ENCODE results near the gene NOS2. TPM values are rescaled to one million over a fixed set of nuclear protein-coding genes. Genes with fewer than 3 reads are reported as not detected.

The NOS2 gene
- total RNA-seq, 1 experiment from 2014 or later, result not detected

GRCh38 chr17:27810211-27810901 lies 10.0 kb upstream of the NOS2 start:
- BruUV-seq (replicated peaks), result no TSS peak
- Histone ChIP-seq H3F3A (ENCODE audit: insufficient read depth, low read depth) (no peaks in the 10 kb centered on the region), H3K79me2 (ENCODE audit: low read depth) (no peaks in the 10 kb centered on the region), H3K4me2 (no peak overlapping the region), H3K9me2 (ENCODE audit: insufficient read depth) (no peaks in the 10 kb centered on the region), H3K36me3 (ENCODE audit: low read depth) (no peaks in the 10 kb centered on the region), H4K20me1 (ENCODE audit: insufficient read depth) (no peaks in the 10 kb centered on the region), H3K4me1 (replicated peaks; ENCODE audit: insufficient read depth) (no peaks in the 10 kb centered on the region; the same call in 1 of the 2 replicates), H3K9me3 (ENCODE audit: insufficient read depth, low read depth) (no peaks in the 10 kb centered on the region), H3K27ac (no peak overlapping the region), H3K27me3 (ENCODE audit: insufficient read depth, low read depth) (no peaks in the 10 kb centered on the region), H2AFZ (no peak overlapping the region), H3K4me3 (no peak overlapping the region)
- ChIA-PET CTCF (no interaction called here), POLR2A (ENCODE audit: unreplicated experiment) (no interaction called here)
- no peak for DNase-seq
- intact Hi-C loops (cut with micrococcal nuclease; ENCODE audit: unreplicated experiment), result no loop called here
- no peak for TF ChIP-seq CTCF (conservative IDR thresholded peaks at IDR 0.05)
- no peak for TF ChIP-seq EZH2 (IDR thresholded peaks at IDR 0.05; ENCODE audit: low read depth)

GRCh38 chr17:27809555-27809954 lies 9.2 kb upstream of the NOS2 start:
- Histone ChIP-seq H3K4me3 (no peak overlapping the region), H3F3A (ENCODE audit: insufficient read depth, low read depth) (no peaks in the 10 kb centered on the region), H3K79me2 (ENCODE audit: low read depth) (no peaks in the 10 kb centered on the region), H3K4me2 (no peak overlapping the region), H3K36me3 (ENCODE audit: low read depth) (no peaks in the 10 kb centered on the region), H3K9me3 (ENCODE audit: insufficient read depth, low read depth) (no peaks in the 10 kb centered on the region), H3K4me1 (replicated peaks; ENCODE audit: insufficient read depth) (no peaks in the 10 kb centered on the region; the same call in 1 of the 2 replicates), H4K20me1 (ENCODE audit: insufficient read depth) (no peaks in the 10 kb centered on the region), H2AFZ (no peak overlapping the region), H3K27ac (no peak overlapping the region), H3K9me2 (ENCODE audit: insufficient read depth) (no peaks in the 10 kb centered on the region), H3K27me3 (ENCODE audit: insufficient read depth, low read depth) (no peaks in the 10 kb centered on the region)
- no TSS peak for BruUV-seq (replicated peaks)
- intact Hi-C loops (cut with micrococcal nuclease; ENCODE audit: unreplicated experiment), result loop anchor here (5.0 kb wide), 3 partner anchors 178 to 608 kb away; no protein-coding TSS in a partner anchor
- DNase-seq, result no peak
- ChIA-PET POLR2A (ENCODE audit: unreplicated experiment) (interaction anchor here (0.7 kb wide), 1 partner anchor 220 kb away, joined by 5 read pairs; no protein-coding TSS in a partner anchor), CTCF (no interaction called here)
- TF ChIP-seq EZH2 (IDR thresholded peaks at IDR 0.05; ENCODE audit: low read depth) (no peak), CTCF (conservative IDR thresholded peaks at IDR 0.05) (no peak)

- H3K4me1 ChIP-seq (replicated peaks; ENCODE audit: insufficient read depth), result no peaks in the 10 kb centered on the region; the same call in 1 of the 2 replicates
- no peak overlapping the region for H2AFZ ChIP-seq
- peaks cover 3% of the 10 kb centered on the region; the same call in 1 of the 2 replicates for H3K27me3 ChIP-seq (ENCODE audit: insufficient read depth, low read depth)
- CTCF ChIA-PET, result no interaction called here
- no peak overlapping the region for H3K27ac ChIP-seq
- H4K20me1 ChIP-seq (ENCODE audit: insufficient read depth), result no peaks in the 10 kb centered on the region
- H3K9me3 ChIP-seq (ENCODE audit: insufficient read depth, low read depth), result no peaks in the 10 kb centered on the region
- BruUV-seq (replicated peaks), result no TSS peak
- H3K4me2 ChIP-seq, result no peak overlapping the region
- intact Hi-C loops (cut with micrococcal nuclease; ENCODE audit: unreplicated experiment), result loop anchor here (5.0 kb wide), 3 partner anchors 179 to 609 kb away; no protein-coding TSS in a partner anchor
- POLR2A ChIA-PET (ENCODE audit: unreplicated experiment), result interaction anchor here (0.6 kb wide), 1 partner anchor 42 kb away, joined by 6 read pairs; no protein-coding TSS in a partner anchor
- TF ChIP-seq CTCF (conservative IDR thresholded peaks at IDR 0.05) (no peak), EZH2 (IDR thresholded peaks at IDR 0.05; ENCODE audit: low read depth) (no peak)
- no peaks in the 10 kb centered on the region for H3K79me2 ChIP-seq (ENCODE audit: low read depth)
- H3K9me2 ChIP-seq (ENCODE audit: insufficient read depth), result no peaks in the 10 kb centered on the region
- no peak overlapping the region for H3K4me3 ChIP-seq
- no peaks in the 10 kb centered on the region for H3K36me3 ChIP-seq (ENCODE audit: low read depth)
- DNase-seq, result no peak
- H3F3A ChIP-seq (ENCODE audit: insufficient read depth, low read depth), result no peaks in the 10 kb centered on the region
These were observed 8.3 kb upstream of the NOS2 start for GRCh38 chr17:27808628-27809027.

Data from PC-9 (cell line).